ENCODE data around the gene RIMBP2.

Gene RIMBP2

DNA sequence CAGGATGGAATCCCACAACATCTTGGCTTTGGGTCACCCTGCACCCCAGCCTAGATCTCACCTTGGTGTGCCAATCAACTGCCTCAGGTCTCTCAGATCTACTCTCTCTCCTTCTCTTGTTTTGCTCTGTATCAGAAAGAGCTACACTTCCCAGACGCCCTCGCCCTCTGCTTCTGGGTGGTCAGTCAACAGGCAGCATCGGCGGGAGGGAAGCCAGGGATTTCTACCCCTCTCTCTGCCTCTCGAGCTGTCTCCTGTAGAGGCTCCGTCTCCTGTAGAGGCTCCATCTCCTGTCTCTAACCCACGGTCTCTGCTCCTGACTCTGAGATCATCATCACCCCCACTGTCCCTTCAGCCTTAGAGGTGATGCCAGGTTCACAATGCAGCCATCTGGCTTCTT lies 226.8 kb downstream of the RIMBP2 start:
- H3K4me3 ChIP-seq (replicated peaks; ENCODE audit: insufficient read depth, low read length): no peak overlapping the region
- TF ChIP-seq SPI1 (IDR thresholded peaks at IDR 0.05; ENCODE audit: borderline replicate concordance, low read depth) (no peak), GABPA (IDR thresholded peaks at IDR 0.05; ENCODE audit: low read depth) (no peak), POLR2AphosphoS5 (IDR thresholded peaks at IDR 0.05; ENCODE audit: low read depth) (no peak)
- TF ChIP-seq, protein P1, sequence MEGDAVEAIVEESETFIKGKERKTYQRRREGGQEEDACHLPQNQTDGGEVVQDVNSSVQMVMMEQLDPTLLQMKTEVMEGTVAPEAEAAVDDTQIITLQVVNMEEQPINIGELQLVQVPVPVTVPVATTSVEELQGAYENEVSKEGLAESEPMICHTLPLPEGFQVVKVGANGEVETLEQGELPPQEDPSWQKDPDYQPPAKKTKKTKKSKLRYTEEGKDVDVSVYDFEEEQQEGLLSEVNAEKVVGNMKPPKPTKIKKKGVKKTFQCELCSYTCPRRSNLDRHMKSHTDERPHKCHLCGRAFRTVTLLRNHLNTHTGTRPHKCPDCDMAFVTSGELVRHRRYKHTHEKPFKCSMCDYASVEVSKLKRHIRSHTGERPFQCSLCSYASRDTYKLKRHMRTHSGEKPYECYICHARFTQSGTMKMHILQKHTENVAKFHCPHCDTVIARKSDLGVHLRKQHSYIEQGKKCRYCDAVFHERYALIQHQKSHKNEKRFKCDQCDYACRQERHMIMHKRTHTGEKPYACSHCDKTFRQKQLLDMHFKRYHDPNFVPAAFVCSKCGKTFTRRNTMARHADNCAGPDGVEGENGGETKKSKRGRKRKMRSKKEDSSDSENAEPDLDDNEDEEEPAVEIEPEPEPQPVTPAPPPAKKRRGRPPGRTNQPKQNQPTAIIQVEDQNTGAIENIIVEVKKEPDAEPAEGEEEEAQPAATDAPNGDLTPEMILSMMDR (IDR thresholded peaks at IDR 0.05; ENCODE audit: insufficient read depth, low read length): no peak
- TF ChIP-seq, protein P2, sequence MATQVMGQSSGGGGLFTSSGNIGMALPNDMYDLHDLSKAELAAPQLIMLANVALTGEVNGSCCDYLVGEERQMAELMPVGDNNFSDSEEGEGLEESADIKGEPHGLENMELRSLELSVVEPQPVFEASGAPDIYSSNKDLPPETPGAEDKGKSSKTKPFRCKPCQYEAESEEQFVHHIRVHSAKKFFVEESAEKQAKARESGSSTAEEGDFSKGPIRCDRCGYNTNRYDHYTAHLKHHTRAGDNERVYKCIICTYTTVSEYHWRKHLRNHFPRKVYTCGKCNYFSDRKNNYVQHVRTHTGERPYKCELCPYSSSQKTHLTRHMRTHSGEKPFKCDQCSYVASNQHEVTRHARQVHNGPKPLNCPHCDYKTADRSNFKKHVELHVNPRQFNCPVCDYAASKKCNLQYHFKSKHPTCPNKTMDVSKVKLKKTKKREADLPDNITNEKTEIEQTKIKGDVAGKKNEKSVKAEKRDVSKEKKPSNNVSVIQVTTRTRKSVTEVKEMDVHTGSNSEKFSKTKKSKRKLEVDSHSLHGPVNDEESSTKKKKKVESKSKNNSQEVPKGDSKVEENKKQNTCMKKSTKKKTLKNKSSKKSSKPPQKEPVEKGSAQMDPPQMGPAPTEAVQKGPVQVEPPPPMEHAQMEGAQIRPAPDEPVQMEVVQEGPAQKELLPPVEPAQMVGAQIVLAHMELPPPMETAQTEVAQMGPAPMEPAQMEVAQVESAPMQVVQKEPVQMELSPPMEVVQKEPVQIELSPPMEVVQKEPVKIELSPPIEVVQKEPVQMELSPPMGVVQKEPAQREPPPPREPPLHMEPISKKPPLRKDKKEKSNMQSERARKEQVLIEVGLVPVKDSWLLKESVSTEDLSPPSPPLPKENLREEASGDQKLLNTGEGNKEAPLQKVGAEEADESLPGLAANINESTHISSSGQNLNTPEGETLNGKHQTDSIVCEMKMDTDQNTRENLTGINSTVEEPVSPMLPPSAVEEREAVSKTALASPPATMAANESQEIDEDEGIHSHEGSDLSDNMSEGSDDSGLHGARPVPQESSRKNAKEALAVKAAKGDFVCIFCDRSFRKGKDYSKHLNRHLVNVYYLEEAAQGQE (IDR thresholded peaks at IDR 0.05; ENCODE audit: insufficient replicate concordance, low read depth): no peak
- H3K27me3 ChIP-seq (ENCODE audit: insufficient read depth, poor library complexity, severe bottlenecking): no peaks in the 10 kb centered on the region
- no peak overlapping the region for H3K27ac ChIP-seq (replicated peaks)
- DNase-seq (ENCODE audit: low read depth in 1 of 2, low spot score in 1 of 2): no peak

DNA sequence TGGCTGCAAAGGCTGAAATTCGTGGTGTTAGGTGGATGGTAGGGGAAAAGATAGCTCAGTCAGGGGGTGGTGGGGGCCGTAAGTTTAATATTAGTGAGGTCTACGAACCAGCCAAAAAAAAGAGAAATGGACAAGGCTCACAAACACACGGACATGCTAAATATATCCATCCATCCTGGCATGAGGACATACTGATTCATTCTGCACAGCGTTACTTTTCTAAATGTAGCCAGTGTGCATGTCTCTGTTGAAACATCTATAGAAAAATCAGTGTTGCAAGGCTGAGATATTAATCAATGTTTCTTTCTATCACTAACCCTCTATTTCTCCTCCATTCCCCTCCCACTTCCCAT lies 227.8 kb downstream of the RIMBP2 start:
- TF ChIP-seq GABPA (IDR thresholded peaks at IDR 0.05; ENCODE audit: low read depth) (no peak), SPI1 (IDR thresholded peaks at IDR 0.05; ENCODE audit: borderline replicate concordance, low read depth) (no peak), POLR2AphosphoS5 (IDR thresholded peaks at IDR 0.05; ENCODE audit: low read depth) (no peak)
- TF ChIP-seq, protein P1 (IDR thresholded peaks at IDR 0.05; ENCODE audit: insufficient read depth, low read length): no peak
- TF ChIP-seq, protein P2 (IDR thresholded peaks at IDR 0.05; ENCODE audit: insufficient replicate concordance, low read depth): no peak
- Histone ChIP-seq H3K27me3 (ENCODE audit: insufficient read depth, poor library complexity, severe bottlenecking) (no peaks in the 10 kb centered on the region), H3K4me3 (replicated peaks; ENCODE audit: insufficient read depth, low read length) (no peak overlapping the region), H3K27ac (replicated peaks) (no peak overlapping the region)
- DNase-seq (ENCODE audit: low read depth in 1 of 2, low spot score in 1 of 2): no peak

DNA sequence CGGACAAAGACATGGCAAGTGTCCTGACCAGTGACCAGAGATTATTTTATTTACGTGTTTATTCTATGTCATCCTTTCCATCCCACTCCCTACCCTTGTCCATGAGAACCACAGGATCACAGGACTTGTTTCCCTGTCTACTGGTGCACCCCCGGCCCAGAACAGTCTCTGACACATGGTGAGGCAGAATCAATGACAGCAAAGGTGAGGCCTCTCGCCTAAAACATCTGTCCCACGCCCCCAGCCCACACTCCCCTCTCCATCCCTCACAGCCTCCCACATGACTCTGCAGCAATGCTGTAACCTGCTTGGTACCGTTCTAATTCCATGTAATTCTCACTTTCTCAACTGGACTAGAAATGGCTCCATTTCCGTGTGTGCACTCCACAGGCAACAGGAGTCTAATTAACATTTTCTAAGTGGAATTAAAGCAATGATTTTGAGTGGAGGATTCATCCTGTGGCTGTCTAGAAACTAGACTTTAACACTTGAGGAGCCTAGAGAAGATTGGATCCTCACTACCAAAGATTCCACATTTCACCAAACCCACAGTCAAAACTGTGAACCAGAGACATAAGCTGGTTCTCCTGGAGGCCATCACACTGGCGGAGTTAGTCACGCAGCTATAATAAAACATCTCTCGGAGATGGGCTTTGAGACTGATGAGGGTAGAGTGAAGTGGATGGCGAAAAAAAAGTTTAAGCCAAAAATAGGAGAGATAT lies 228.3 kb downstream of the RIMBP2 start:
- no peak overlapping the region for H3K4me3 ChIP-seq (replicated peaks; ENCODE audit: insufficient read depth, low read length)
- no peak overlapping the region for H3K27ac ChIP-seq (replicated peaks)
- TF ChIP-seq GABPA (IDR thresholded peaks at IDR 0.05; ENCODE audit: low read depth): no peak
- TF ChIP-seq, protein P1 (IDR thresholded peaks at IDR 0.05; ENCODE audit: insufficient read depth, low read length): no peak
- DNase-seq (ENCODE audit: low read depth in 1 of 2, low spot score in 1 of 2): no peak
- no peaks in the 10 kb centered on the region for H3K27me3 ChIP-seq (ENCODE audit: insufficient read depth, poor library complexity, severe bottlenecking)

DNA sequence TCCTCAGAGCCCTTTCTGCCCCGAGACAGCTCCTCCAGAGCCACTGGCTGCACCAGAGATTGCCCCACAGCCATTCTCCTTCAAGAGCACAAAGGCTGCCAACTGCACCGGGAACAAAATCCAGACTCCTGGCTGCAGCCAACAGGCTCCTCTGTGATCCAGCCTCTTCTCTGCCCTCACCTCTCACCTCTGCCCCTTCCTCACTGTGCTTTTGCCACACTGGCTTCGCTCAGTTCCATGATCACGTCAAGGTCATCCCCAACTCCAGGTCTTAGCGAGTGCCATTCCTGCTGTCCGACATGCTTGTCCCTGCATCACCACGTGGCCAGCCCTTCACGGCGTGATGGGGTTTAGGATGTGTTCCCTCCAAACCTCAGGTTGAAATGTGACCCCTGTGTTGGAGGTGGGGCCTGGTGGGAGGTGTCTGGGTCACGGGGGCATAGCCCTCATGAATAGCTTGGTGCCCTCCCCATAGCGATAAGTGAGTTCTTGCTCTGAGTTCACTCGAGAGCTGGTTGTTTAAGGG lies 229.1 kb downstream of the RIMBP2 start:
- Histone ChIP-seq H3K4me3 (replicated peaks; ENCODE audit: insufficient read depth, low read length) (no peak overlapping the region), H3K27me3 (ENCODE audit: insufficient read depth, poor library complexity, severe bottlenecking) (no peaks in the 10 kb centered on the region), H3K27ac (replicated peaks) (no peak overlapping the region)
- no peak for DNase-seq (ENCODE audit: low read depth in 1 of 2, low spot score in 1 of 2)
- TF ChIP-seq, protein P2 (IDR thresholded peaks at IDR 0.05; ENCODE audit: insufficient replicate concordance, low read depth): no peak
- TF ChIP-seq POLR2AphosphoS5 (IDR thresholded peaks at IDR 0.05; ENCODE audit: low read depth) (no peak), GABPA (IDR thresholded peaks at IDR 0.05; ENCODE audit: low read depth) (no peak), SPI1 (IDR thresholded peaks at IDR 0.05; ENCODE audit: borderline replicate concordance, low read depth) (no peak)
- TF ChIP-seq, protein P1 (IDR thresholded peaks at IDR 0.05; ENCODE audit: insufficient read depth, low read length): no peak

Measured in HL-60 (cell line).